Gastroesophageal sphincter (tissue), 3 donors: ENCODE data around the gene GNLY.
"Not testable (repeated sequence)": the region's sequence is repeated elsewhere in the genome, so short reads cannot be mapped to it uniquely, and the experiment has no call there.

ENCODE experiments used
- CTCF ChIP-seq, 4 experiments: fragments of 200-600 bp in 2 of 4; fragments of 450-650 bp in 2 of 4; sonication (generic) in 1 of 4; IDR thresholded peaks; one replicate each; pipeline ENCODE4 v1.5.1; 2017 to 2019; ENCODE audit warnings: antibody characterized with exemption in 4 of 4, mild to moderate bottlenecking in 2 of 4, moderate library complexity in 2 of 4
- EP300 ChIP-seq: sonication (generic); formaldehyde crosslinking; IDR thresholded peaks from one replicate; pipeline ENCODE4 v1.6.1; 2017; ENCODE audit warnings: antibody characterized with exemption, mild to moderate bottlenecking
- POLR2A ChIP-seq, 2 donors: fragments of 450-650 bp; IDR thresholded peaks; one replicate each; pipeline ENCODE4 v1.6.1; 2017; ENCODE audit warnings: antibody characterized with exemption in 2 of 2, mild to moderate bottlenecking in 2 of 2, moderate library complexity in 1 of 2
- POLR2AphosphoS5 ChIP-seq: sonication (generic); formaldehyde crosslinking; IDR thresholded peaks from one replicate; pipeline ENCODE4 v1.6.1; 2017; ENCODE audit warnings: antibody characterized with exemption

- TF ChIP-seq CTCF (IDR thresholded peaks at IDR 0.05); POLR2A (IDR thresholded peaks at IDR 0.05); POLR2AphosphoS5; EP300: not testable (repeated sequence)
These were observed 23.7 kb upstream of the GNLY start for GRCh38 chr2:85670416-85670815.
